Stromal cell of bone marrow (primary cell): ENCODE measurements around the gene ZNF691.
"Not testable (repeated sequence)": the region's sequence is repeated elsewhere in the genome, so short reads cannot be mapped to it uniquely, and the experiment has no call there.

Experiments
- DNase-seq: peaks from one replicate; pipeline ENCODE4 v3.0.0-alpha.2; 2012; ENCODE audit warnings: low read depth

The ZNF691 gene

DNA sequence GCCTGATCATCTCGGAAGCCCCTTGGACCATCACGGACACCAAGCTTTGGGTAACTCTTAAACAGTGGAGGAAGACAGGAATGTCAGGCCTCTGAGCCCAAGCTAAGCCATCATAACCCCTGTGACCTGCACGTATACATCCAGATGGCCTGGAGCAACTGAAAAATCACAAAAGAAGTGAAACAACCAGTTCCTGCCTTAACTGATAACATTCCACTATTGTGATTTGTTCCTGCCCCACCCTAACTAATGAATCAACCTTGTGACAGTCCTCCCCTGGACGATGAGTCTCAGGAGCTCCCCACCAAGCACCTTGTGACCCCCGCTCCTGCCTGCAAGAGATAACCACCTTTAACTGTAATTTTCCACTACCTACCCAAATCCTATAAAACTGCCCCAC is 13.0 kb downstream of the ZNF691 start:
- not testable (repeated sequence) for DNase-seq

DNA sequence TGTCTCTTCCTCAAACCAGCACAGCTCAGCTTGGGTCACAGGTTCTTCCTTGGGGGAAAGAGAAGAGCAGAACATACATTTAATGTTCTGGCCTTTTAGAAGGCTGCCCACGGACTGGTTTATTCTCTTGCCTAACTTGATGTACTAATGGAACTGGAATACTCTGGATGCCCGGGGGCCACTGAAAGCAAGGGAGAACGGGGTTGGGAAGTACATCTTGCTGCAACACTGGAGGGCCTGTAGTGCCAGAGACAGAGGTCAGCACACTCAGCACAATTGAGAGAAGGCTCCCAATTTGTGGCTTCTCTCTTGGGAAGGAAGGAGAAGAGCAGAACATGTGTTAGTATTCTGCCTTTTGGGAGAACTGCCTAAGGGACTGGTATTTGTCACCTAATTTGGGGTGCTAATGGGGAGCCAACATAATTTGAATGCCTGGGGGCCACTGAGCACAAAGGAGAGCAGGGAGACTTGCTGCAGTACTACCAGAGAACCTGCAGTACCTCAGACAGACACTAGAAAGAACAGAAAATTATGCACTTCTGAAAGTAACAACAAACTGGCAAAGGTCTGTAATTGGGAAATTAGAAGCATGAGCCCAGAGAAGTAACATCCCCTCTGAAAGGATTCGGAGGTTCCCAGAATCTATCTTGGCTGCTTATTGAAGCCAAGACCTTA is 14.1 kb downstream of the ZNF691 start:
- DNase-seq = no peak

DNA sequence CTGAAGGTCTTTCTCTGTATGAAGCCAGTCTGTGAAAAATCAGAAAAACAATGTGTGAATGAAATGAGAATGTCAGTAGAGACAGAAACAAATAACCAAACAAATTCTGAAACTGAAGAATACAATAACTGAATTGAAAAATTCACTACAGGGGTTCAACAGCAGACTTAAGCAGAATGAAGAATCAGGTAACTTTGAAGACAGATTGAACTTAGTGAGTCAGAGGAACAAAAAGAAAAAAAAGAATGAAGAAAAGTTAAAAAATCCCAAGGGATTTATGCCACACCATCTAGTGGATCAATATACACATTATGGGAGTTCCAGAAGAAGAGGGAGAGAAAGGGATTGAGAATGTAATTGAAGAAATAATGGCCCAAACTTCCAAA is 14.6 kb downstream of the ZNF691 start:
- no peak for DNase-seq

DNA sequence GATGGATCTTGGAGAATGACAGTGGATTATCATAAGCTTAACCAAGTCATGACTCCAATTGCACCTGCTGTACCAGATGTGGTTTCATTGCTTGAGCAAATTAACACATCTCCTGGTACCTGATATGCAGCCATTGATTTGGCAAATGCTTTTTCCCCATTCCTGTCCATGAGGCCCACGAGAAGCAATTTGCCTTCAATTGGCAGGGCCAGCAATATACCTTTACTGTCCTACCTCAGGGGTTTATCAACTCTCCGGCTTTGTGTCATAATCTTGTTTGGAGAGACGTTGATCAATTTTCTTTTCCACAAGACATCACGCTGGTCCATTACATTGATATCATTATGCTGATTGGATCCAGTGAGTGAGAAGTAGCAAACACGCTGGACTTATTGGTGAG is 20.1 kb downstream of the ZNF691 start:
- no peak for DNase-seq

DNA sequence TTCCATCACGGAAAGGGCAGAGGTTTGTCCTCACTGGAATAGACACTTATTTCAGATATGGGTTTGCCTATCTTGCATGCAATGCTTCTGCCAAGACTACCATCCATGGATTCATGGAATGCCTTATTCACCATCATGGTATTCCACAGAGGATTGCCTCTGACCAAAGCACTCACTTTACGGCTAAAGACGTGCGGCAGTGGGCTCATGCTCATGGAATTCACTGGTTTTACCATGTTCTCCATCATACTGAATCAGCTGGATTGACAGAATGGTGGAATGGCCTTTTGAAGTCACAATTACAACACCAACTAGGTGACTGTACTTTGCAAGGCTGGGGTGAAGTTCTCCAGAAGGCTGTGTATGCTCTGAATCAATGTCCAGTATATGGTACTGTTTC is 22.1 kb downstream of the ZNF691 start:
- not testable (repeated sequence) for DNase-seq

DNA sequence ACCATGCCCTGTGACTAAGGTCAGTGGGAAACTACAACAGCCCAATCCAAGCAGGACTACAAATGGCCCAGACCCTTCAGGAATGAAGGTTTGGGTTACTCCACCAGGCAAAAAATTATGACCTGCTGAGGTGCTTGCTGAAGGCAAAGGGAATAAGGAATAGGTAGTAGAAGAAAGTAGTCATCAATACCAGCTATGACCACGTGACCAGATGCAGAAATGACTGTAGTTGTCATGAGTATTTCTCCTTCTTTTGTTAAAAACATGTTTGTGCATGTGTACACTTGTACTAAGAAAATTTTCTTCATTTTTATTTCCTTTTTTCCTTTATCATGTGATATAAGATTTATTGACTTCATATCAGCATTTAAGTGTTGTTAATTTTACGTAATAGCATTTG is 22.8 kb downstream of the ZNF691 start:
- not testable (repeated sequence) for DNase-seq

- DNase-seq = not testable (repeated sequence)
Observed at GRCh38 chr1:42869751-42870150, 23.3 kb downstream of the ZNF691 start.

DNA sequence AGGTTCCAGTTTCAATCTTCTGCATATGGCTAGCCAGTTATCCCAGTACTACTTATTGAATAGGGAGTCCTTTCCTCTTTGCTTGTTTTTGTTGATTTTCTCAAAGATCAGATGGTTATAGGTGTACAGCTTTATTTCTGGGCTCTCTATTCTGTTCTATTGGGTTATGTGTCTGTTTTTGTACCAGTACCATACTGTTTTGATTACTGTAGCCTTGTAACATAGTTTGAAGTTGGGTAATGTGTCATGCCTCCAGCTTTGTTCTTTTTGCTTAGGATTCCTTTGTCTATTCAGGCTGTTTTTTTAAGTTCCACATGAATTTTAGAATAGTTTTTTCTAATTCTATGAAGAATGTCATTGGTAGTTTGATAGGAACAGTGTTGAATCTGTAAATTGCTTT is 26.7 kb downstream of the ZNF691 start:
- DNase-seq = not testable (repeated sequence)

GRCh38 chr1:42873670-42874069 is 27.3 kb downstream of the ZNF691 start:
- DNase-seq = no peak

DNA sequence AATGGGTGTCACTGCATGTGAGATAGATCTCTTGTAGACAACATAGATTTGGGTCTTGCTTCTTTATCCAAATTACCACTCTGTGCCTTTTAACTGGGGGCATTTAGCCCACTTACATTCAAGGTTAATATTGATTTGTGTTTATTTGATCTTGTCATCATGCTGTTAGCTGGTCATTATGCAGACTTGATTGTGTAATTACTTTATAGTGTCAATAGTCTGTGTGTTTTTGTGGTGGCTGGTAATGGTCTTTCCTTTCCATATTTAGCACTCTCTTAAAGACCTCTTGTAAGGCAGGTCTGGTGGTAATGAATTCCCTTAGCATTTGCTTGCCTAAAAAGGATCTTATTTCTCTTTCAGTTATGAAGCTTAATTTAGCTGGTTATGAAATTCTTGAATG is 29.6 kb downstream of the ZNF691 start:
- DNase-seq = no peak

- DNase-seq = no peak
Observed at GRCh38 chr1:42877380-42877779, 31.0 kb downstream of the ZNF691 start.

DNA sequence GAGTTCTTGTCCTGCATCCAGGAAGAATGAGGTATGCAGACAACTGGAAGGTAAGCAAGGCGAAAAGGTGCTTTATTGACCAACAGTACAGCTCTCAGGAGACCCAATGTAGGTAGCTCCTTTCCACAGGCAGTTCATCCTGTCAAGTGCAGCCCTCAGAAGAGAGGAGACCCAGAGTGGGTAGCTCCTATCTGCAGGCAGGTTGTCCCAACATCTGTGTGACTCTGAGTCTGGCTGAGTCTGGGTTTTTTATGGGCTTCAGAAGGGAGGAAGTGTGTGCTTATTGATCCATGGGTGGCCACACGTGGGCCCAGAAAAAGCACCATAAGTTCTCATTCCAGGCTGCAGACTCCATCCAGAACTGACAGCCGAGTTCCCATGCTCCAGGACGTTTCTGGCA is 34.0 kb downstream of the ZNF691 start:
- no peak for DNase-seq

GRCh38 chr1:42886046-42886739 is 39.8 kb downstream of the ZNF691 start:
- DNase-seq = no peak

GRCh38 chr1:42886800-42887199 is 40.4 kb downstream of the ZNF691 start:
- DNase-seq = no peak

DNA sequence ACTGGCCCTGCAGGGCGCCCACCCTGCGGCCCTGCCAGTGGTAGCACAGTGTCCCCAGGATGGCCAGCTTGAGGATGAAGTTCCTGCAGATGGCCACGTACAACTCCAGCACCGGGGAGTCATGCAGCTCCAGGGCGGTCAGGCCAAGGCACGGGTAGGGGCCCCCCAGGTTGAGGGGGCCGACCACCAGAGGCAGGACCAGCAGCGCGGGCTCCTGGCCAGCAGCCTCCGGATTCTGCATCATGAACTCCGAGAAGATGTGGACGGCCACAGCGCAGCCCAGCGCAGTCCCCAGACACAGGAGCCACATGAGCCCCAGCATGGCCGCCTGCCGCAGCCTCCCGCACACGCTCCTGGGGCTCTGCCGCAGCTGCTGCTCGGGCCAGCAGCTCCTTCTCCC is 41.0 kb downstream of the ZNF691 start:
- DNase-seq = no peak

GRCh38 chr1:42888013-42888633 is 41.7 kb downstream of the ZNF691 start:
- DNase-seq = no peak

- DNase-seq = no peak
Observed at GRCh38 chr1:42889264-42889663, 42.9 kb downstream of the ZNF691 start.

- DNase-seq = no peak
Observed at GRCh38 chr1:42891465-42892138, 45.2 kb downstream of the ZNF691 start.

DNA sequence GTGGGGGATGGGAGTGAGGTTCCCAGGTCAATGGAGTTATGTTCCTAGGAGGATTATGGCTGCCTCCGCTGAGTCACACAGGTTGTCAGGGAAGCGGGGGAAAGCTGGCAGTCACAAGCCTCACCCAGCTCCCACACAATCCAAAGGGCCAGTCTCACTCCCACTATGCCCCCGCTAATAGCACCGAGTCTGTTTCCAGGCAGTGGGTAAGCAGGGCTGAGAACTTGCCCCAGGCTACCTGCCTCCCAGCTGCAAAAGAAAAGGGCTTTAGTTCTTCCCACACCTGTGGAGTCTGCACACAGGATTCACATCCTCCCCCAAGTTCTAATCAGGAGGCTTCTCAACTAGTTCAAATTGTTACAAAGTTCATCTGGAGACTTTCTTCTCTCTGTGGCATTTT is 53.5 kb downstream of the ZNF691 start:
- not testable (repeated sequence) for DNase-seq
